Medulla oblongata (tissue), 1 donor: ENCODE measurements around the gene PATJ.
"Not testable (repeated sequence)": the region's sequence is repeated elsewhere in the genome, so short reads cannot be mapped to it uniquely, and the experiment has no call there.

Source experiments
- DNase-seq: peaks from one replicate; pipeline ENCODE4 v3.0.0-alpha.2; 2015; ENCODE audit errors: extremely low spot score

Gene PATJ

GRCh38 chr1:62177621-62178020 lies 435.3 kb downstream of the PATJ start:
- no peak for DNase-seq

DNA sequence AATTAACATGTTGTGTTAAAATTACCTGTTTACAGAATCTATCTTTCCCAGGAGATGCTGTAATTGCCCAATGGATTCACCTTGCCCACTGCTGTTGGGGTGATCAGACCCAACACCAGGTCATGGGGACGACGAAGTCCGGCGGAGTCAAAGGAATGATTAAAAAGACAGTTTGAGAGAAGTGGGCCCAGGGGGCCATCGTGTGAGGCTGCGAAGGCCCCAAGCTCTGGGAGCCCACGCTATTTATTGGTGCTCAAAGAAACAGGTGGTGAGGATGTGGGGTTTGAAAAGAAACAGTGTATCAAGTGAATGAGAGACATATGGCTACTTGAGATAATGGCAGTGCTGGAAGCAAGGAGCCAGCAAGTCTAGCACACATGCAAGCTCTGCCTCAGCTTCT lies 436.1 kb downstream of the PATJ start:
- no peak for DNase-seq

GRCh38 chr1:62180054-62180453 lies 437.8 kb downstream of the PATJ start:
- not testable (repeated sequence) for DNase-seq

DNA sequence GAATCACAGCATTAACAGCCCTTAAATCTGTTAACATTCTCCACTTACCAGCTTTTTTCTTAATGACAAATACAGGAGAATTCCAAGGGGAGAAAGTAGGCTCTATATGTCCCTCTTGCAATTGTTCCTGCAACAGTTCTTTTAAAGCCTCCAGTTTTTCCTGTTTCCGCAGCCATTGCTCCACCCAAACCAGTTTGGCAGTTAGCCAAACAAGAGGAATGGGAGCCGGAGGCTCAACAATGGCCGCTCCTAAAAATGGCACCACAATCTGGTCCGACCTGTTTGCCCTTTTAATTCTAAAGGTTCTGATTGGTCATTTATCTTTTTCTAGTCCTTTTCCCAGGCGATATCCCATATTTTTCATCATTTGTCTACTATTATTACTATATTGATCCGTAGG lies 438.4 kb downstream of the PATJ start:
- DNase-seq, result no peak

DNA sequence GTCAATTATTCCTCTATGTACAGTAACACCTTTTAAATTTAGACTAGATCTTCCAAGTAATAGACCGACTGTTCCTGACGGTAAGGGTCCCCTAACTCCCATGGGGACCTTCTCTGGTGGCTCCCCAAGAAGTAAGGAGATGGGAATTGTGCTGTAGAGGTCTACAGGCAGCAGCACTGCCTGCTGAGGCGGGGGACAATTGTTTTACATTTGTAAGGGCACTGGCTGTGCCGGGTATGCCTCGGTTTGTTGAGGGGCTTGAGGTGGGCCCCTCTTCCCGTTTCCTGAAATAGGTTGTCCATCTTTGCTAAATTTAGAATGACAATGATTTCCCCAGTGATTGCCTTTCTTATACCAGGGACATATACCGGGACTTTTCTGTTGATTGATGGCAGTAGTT lies 439.3 kb downstream of the PATJ start:
- no peak for DNase-seq

DNA sequence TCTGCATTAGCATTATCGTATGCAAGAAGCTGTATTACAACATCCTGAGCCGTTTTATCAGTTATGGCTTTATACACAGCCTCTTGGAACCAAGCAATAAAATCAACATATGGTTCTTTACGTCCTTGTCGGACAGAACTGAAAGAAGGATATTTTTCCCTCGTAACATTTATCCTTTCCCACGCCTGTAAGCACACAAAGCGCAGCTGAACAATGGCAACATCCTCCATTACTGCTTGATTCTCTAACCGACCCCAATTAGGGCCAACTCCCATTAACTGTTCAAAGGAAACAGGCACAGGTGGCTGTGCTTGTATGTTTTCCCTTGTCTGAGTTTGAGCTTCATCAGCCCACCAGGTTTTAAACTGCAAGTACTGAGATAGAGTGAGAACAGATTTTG lies 439.9 kb downstream of the PATJ start:
- DNase-seq, result not testable (repeated sequence)

DNA sequence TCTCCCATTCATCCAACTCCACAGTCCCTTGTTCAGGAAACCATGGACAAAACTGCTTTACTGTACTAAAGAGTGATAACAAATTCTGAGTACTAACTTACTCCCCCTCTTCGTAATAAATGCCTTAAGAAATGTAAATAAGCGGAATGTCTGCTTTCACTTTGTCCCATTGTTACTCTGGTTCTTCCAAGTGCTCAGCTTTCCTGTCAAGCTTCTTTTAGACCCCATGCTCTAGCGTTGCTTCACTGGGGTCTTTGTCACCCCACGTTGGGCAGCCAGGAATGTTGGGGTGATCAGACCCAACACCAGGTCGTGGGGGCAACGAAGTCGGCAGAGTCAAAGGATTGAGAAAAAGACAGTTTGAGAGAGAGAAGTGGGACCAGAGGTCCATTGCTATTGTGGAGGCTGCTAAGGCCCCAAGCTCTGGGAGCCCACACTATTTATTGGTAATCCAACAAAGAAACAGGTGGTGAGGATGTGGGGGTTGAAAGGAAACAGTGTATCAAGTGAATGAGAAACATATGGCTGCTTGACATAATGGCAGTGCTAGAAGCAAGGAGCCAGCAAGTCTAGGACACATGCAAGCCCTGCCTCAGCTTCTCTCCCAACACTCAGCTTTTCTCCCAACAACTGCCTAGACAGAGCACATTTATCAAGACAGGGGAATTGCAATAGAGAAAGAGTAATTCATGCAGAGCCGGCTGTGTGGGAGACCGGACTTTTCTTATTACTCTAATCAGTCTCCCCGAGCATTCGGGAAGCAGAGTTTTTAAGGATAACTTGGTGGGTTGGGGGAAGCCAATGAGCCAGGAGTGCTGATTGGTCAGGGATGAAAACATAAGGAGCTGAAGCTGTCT lies 441.1 kb downstream of the PATJ start:
- DNase-seq, result not testable (repeated sequence)

DNA sequence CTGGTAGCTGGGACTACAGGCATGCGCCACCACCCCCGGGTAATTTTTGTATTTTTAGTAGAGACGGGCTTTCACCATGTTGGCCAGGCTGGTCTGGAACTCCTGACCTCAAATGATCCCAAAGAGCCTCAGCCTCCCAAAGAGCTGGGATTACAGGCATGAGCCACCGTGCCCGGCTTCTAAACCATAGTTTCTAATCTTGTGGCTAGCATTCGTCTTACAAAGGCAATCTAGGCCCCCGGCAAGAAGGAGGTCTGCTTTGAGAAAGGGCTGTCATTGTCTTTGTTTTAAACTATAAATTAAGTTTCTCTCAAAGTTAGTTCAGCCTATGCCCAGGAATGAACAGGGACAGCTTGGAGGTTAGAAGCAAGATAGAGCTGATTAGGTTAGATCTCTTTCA lies 442.1 kb downstream of the PATJ start:
- no peak for DNase-seq

- not testable (repeated sequence) for DNase-seq
These were observed 443.0 kb downstream of the PATJ start for GRCh38 chr1:62185233-62185632.

- DNase-seq, result no peak
These were observed 443.4 kb downstream of the PATJ start for GRCh38 chr1:62185677-62186076.

- DNase-seq, result no peak
These were observed 445.3 kb downstream of the PATJ start for GRCh38 chr1:62187548-62187947.

GRCh38 chr1:62188111-62188510 lies 445.8 kb downstream of the PATJ start:
- no peak for DNase-seq

- DNase-seq, result no peak
These were observed 452.6 kb downstream of the PATJ start, which contains the start of gene L1TD1 for GRCh38 chr1:62194651-62195544. Gene L1TD1 (plus strand): TSS chr1:62194849. CDS start chr1:62206629, 11,780 bp downstream.

DNA sequence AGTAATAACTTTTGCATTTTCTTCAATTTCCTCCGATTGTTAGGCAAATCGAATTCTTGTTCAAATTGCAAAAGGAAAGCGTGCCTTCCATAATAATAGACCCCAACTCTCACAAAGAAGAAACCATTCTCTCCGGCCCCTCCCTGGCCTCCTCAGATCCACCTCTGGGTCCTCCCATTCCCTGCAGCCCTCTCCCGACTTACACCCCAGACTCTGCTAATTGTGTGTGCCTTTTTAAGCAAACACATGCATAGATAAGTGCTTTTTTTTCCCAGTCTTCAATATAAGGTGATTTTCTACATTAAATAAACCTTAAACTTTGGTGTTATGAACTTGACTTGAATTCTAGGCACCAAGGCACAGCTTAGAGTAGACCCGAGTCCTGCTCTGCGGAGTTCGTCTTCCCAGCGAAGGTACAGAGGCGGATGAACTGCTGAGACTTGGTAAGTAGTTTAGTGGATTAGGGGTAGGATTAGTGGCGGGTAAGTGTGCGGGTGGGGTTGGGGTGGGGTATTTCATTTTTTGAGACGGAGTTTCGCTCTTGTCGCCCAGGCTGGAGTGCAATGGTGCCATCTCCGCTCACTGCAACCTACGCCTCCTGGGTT lies 453.9 kb downstream of the PATJ start:
- DNase-seq, result no peak

- DNase-seq, result no peak
These were observed 455.9 kb downstream of the PATJ start for GRCh38 chr1:62198069-62198780.

GRCh38 chr1:62198781-62199125 lies 456.5 kb downstream of the PATJ start:
- DNase-seq, result no peak

DNA sequence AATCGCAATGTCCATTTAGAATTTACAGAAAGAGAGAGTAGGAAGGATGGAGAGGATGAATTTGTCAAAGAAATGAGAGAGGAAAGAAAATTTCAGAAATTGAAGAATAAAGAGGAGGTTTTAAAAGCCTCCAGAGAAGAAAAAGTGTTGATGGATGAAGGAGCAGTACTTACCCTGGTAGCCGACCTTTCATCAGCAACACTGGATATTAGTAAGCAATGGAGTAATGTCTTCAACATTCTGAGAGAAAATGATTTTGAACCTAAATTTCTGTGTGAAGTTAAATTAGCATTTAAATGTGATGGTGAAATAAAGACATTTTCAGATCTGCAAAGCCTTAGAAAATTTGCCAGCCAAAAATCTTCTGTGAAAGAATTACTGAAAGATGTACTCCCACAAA lies 464.9 kb downstream of the PATJ start:
- no peak for DNase-seq

DNA sequence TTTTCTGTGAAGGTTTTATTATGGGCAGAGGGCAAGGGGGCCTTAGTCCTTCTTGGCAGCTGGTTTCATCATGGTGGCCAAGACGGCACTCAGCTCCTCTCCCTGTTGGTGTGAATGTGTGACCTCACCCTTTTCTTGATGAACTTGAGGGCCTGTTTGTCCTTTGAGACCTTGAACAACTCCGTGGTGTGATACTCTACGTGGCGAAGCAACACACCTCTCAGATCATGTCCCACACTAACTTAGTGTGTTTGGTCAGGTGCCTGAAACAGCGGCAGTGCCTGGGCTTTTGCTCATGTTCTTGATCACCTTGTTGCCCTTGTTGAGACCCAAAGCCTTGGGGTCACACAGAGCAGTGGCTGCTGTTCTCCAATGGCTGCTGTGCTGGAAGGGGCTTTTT lies 465.8 kb downstream of the PATJ start:
- no peak for DNase-seq

GRCh38 chr1:62208970-62209369 lies 466.7 kb downstream of the PATJ start:
- no peak for DNase-seq

DNA sequence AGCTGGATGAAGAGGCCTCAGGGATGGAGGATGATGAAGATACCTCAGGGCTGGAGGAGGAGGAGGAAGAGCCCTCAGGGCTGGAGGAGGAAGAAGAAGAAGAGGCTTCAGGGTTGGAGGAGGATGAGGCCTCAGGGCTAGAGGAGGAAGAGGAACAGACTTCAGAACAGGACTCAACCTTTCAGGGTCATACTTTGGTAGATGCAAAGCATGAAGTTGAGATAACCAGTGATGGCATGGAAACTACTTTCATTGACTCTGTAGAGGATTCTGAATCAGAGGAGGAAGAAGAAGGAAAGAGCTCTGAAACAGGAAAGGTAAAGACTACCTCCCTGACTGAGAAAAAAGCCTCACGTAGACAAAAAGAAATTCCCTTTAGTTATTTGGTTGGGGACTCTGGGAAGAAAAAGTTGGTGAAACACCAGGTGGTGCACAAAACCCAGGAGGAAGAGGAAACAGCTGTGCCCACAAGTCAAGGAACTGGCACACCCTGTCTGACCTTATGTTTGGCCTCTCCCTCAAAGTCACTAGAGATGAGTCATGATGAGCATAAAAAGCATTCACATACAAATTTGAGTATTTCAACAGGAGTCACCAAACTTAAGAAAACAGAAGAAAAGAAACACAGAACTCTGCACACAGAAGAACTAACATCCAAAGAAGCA lies 467.8 kb downstream of the PATJ start:
- DNase-seq, result no peak

DNA sequence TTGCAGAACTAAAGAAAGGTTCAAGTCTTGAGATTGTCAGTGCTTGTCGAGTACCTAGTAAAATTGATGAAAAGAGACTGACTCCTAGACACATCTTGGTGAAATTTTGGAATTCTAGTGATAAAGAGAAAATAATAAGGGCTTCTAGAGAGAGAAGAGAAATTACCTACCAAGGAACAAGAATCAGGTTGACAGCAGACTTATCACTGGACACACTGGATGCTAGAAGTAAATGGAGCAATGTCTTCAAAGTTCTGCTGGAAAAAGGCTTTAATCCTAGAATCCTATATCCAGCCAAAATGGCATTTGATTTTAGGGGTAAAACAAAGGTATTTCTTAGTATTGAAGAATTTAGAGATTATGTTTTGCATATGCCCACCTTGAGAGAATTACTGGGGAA lies 468.7 kb downstream of the PATJ start:
- no peak for DNase-seq
